Liver (tissue), 9 donors: ENCODE measurements around the gene IFITM5. TPM values are rescaled to one million over a fixed set of nuclear protein-coding genes. Genes with fewer than 3 reads are reported as not detected.

ENCODE experiments used
- DNase-seq: peaks from one replicate; pipeline ENCODE4 v3.0.0-alpha.2; 2017; ENCODE audit warnings: low spot score
- H3K27ac ChIP-seq, 2 donors: one replicate each; pipeline ENCODE4 v1.7.0; 2013; ENCODE audit warnings: inconsistent platforms in 2 of 2, low read length in 2 of 2, control low read depth in 1 of 2, low read depth in 1 of 2, mild to moderate bottlenecking in 1 of 2
- H3K27me3 ChIP-seq, 4 donors: one replicate each; pipeline versions ENCODE4 v1.6.1 to v1.7.0; 2013; ENCODE audit warnings: low read length in 3 of 4, inconsistent platforms in 1 of 4, mild to moderate bottlenecking in 1 of 4, moderate library complexity in 1 of 4; ENCODE audit not compliant: control insufficient read depth in 4 of 4, insufficient read depth in 4 of 4
- H3K36me3 ChIP-seq, 4 donors: one replicate each; pipeline versions ENCODE4 v1.6.1 to v1.7.0; 2013; ENCODE audit warnings: low read length in 3 of 4, mild to moderate bottlenecking in 3 of 4, low read depth in 1 of 4, moderate library complexity in 1 of 4; ENCODE audit not compliant: control insufficient read depth in 4 of 4, insufficient read depth in 3 of 4
- H3K4me1 ChIP-seq, 4 donors: one replicate each; pipeline versions ENCODE4 v1.6.1 to v1.7.0; 2013; ENCODE audit warnings: low read length in 3 of 4, mild to moderate bottlenecking in 3 of 4, moderate library complexity in 1 of 4; ENCODE audit not compliant: control insufficient read depth in 4 of 4, insufficient read depth in 4 of 4
- H3K4me3 ChIP-seq, 3 donors: one replicate each; pipeline versions ENCODE4 v1.6.1 to v1.7.0; 2013; ENCODE audit warnings: low read length in 3 of 3, control low read depth in 1 of 3, low read depth in 1 of 3, mild to moderate bottlenecking in 1 of 3
- H3K9ac ChIP-seq, 2 donors: one replicate each; pipeline ENCODE4 v1.7.0; 2013; ENCODE audit warnings: low read length in 2 of 2, mild to moderate bottlenecking in 2 of 2, moderate library complexity in 2 of 2, control low read depth in 1 of 2, low read depth in 1 of 2
- H3K9me3 ChIP-seq, 4 donors: one replicate each; pipeline versions ENCODE4 v1.6.1 to v1.7.0; 2013; ENCODE audit warnings: low read length in 3 of 4; ENCODE audit not compliant: control insufficient read depth in 4 of 4
- EGR1 ChIP-seq, 2 donors: IDR thresholded peaks; 2 replicates each; pipeline ENCODE4 v1.6.1; 2016 to 2018; ENCODE audit warnings: antibody characterized with exemption in 2 of 2, low read depth in 2 of 2
- FOXA2 ChIP-seq: IDR thresholded peaks from 2 replicates; pipeline ENCODE4 v1.6.1; 2016; ENCODE audit warnings: antibody characterized with exemption
- GABPA ChIP-seq, 2 donors: IDR thresholded peaks in 1 of 2; conservative IDR thresholded peaks in 1 of 2; 2 replicates each; pipeline ENCODE4 v1.6.1; 2016; ENCODE audit warnings: antibody characterized with exemption in 2 of 2, mild to moderate bottlenecking in 1 of 2, moderate library complexity in 1 of 2
- HNF4A ChIP-seq, 2 donors: conservative IDR thresholded peaks; 2 replicates each; pipeline ENCODE4 v1.6.1; 2016; ENCODE audit warnings: antibody characterized with exemption in 2 of 2, mild to moderate bottlenecking in 2 of 2
- HNF4G ChIP-seq: IDR thresholded peaks from 2 replicates; pipeline ENCODE4 v1.6.1; 2016; ENCODE audit warnings: antibody characterized with exemption
- JUND ChIP-seq, 2 donors: IDR thresholded peaks; 2 replicates each; pipeline ENCODE4 v1.6.1; 2016; ENCODE audit warnings: antibody characterized with exemption in 2 of 2
- NR2F2 ChIP-seq: IDR thresholded peaks from 2 replicates; pipeline ENCODE4 v1.6.1; 2016; ENCODE audit warnings: antibody characterized with exemption
- RAD21 ChIP-seq, 2 donors: IDR thresholded peaks; 2 replicates each; pipeline ENCODE4 v1.6.1; 2016; ENCODE audit warnings: antibody characterized with exemption in 2 of 2, mild to moderate bottlenecking in 2 of 2
- RXRA ChIP-seq, 2 donors: IDR thresholded peaks; 2 replicates each; pipeline ENCODE4 v1.6.1; 2017 to 2018; ENCODE audit warnings: antibody characterized with exemption in 2 of 2, mild to moderate bottlenecking in 1 of 2
- SP1 ChIP-seq: IDR thresholded peaks from 2 replicates; pipeline ENCODE4 v1.6.1; 2018; ENCODE audit warnings: antibody characterized with exemption, mild to moderate bottlenecking
- TAF1 ChIP-seq: conservative IDR thresholded peaks from 2 replicates; pipeline ENCODE4 v1.6.1; 2016; ENCODE audit warnings: antibody characterized with exemption, mild to moderate bottlenecking
- YY1 ChIP-seq: IDR thresholded peaks from 2 replicates; pipeline ENCODE4 v1.6.1; 2016; ENCODE audit warnings: antibody characterized with exemption, mild to moderate bottlenecking
- WGBS: extraction: QIAGEN DNeasy Blood & Tissue Kit; methylation state at CpG from one replicate; pipeline ENCODE4 v1.1.7; 2013; 5-methylcytosine and 5-hydroxymethylcytosine counted together
- polyA plus RNA-seq, 2 donors: library from polyadenylated mRNA; stranded (reverse) in 1 of 2; unstranded in 1 of 2; fragments of 200-250 nt in 1 of 2; fragments of >200 nt in 1 of 2; fragmentation: Nextera tagmentation in 1 of 2; extraction: Ambion mirVana in 1 of 2; gene quantifications; one replicate each; pipeline versions ENCODE4 v1.2.1 to v1.2.3, GENCODE V29; 2013 to 2015
- total RNA-seq, 2 donors: library from RNA; depleted of rRNA; stranded (reverse); fragments of >200 nt; gene quantifications; one replicate each; pipeline ENCODE4 v1.2.3, GENCODE V29; 2014
- TF ChIP-seq, protein P1 (sequence below): IDR thresholded peaks from 2 replicates; pipeline ENCODE4 v1.6.1; 2016; ENCODE audit warnings: antibody characterized with exemption
- TF ChIP-seq, protein P2 (sequence below): IDR thresholded peaks from 2 replicates; pipeline ENCODE4 v1.6.1; 2016; ENCODE audit warnings: antibody characterized with exemption
- TF ChIP-seq, protein P3 (sequence below): IDR thresholded peaks from 2 replicates; pipeline ENCODE4 v1.6.1; 2016; ENCODE audit warnings: antibody characterized with exemption, mild to moderate bottlenecking
- TF ChIP-seq, protein P4 (sequence below): fragments of 150-350 bp; IDR thresholded peaks from 2 replicates; pipeline ENCODE4 v1.5.1; 2017; ENCODE audit warnings: improper control_type of control experiment, low read depth, low read length; ENCODE audit not compliant: missing input control
- donor health status: healthy.
- donor health status: healthy.
- donor health status: healthy.
- donor health status: healthy.
- donor health status: healthy.

Gene IFITM5
- total and polyA plus RNA-seq, 4 donors, result not detected

DNA sequence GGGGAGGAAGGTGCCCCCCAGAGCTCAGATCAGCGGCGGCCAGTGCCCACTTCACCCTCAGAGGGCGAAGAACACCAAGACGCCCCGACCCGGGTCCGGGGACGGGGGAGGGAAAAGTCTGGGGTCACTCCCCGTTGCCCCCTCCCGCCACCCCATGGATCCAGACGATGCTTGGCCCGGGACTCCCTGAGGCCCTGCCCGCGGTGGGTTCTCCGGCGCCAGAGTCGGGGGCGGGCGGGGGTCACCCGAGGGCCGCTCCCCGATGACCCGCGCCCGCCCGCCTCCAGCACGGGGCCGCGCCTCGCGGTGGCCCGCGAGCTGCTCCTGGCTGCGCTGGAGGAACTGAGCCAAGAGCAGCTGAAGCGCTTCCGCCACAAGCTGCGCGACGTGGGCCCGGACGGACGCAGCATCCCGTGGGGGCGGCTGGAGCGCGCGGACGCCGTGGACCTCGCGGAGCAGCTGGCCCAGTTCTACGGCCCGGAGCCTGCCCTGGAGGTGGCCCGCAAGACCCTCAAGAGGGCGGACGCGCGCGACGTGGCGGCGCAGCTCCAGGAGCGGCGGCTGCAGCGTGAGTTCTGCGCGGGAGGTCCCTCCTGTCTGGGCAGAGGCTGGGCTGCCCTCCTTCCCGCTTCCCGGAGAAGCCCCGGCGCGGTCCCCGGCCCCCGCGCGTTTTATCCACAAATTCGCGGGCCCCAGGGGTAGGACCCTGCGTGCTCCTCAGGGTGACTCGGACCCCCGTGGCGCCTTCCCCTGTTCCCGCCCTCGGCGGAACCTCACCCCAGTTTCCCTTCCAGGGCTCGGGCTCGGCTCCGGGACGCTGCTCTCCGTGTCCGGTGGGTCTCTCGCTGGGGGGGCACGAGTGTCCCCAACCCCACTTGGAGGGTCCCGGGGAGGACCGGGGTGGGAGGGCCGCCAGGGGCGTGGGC, 20.0 kb downstream of the IFITM5 start:
- Histone ChIP-seq H3K36me3 (no peaks in the 10 kb centered on the region), H3K4me1 (peaks cover 12 to 43% (median 30%) of the 10 kb centered on the region in 4 donors), H3K9ac (peak overlapping the region in 1 of 2 donors; percentile 52), H3K27ac (peak overlapping the region; percentile 68 to 72), H3K4me3 (peak overlapping the region; percentile 56 to 65 (median 61)), H3K9me3 (no peaks in the 10 kb centered on the region), H3K27me3 (no peaks in the 10 kb centered on the region)
- 13% methylated on average over 97 of the region's 97 CpGs for WGBS
- no peak for TF ChIP-seq EGR1 (IDR thresholded peaks at IDR 0.05; ENCODE audit: low read depth in 2 of 2)
- TF ChIP-seq HNF4G, result no peak
- no peak for TF ChIP-seq GABPA (IDR thresholded peaks at IDR 0.05 in 1 of 2, conservative IDR thresholded peaks at IDR 0.05 in 1 of 2)
- no peak for TF ChIP-seq HNF4A (conservative IDR thresholded peaks at IDR 0.05)
- TF ChIP-seq JUND (IDR thresholded peaks at IDR 0.05), result no peak
- no peak for TF ChIP-seq TAF1
- TF ChIP-seq, protein P1, sequence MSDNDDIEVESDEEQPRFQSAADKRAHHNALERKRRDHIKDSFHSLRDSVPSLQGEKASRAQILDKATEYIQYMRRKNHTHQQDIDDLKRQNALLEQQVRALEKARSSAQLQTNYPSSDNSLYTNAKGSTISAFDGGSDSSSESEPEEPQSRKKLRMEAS, result no peak
- TF ChIP-seq SP1, result no peak
- no peak for TF ChIP-seq RXRA (IDR thresholded peaks at IDR 0.05)
- TF ChIP-seq NR2F2, result no peak
- DNase-seq, result no peak

DNA sequence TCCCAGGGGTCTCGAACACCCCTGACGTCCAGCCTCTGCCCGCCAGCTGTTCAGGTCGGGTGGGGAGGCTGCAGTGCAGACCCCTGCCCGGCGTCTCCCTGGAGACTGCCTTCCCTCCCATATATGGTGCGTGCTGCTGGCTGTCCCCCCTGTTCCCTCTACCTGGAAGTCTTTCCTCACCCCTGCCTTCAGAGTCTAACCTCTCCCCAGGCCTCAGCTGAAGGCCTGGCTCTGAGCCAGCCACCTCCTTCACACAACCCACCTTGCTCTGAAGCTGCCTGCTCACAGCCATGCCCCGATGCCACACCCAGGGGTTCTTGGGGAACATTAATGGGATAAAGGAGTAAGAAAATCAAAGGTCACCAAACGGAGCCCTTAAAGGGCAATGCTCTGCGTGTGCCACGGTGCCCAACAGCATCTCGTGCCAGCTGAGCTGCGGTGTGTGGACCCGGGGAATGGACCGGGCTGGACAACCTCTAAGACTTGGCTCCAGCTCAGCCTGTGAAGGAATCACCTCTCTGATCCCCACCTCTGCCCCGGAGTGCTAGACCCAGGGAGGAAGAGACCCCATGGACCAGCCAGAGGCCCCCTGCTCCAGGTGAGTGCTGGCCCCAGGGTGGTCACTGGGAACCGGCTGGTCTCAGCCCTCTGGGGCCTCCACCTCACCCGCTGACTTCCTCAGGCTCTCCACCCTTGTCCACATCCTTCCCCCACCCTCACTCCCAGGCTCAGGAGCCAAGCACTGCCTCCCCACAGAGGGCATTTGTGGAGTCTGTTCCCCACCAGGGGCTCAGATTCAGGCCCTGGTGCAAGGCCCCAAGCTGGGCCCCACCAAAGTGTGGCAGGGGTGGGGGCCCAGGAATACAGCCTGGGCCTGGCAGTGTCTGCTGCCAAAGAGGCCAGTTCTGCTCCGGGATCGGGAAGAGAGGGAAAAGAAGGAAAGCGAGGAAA, 21.1 kb downstream of the IFITM5 start, which contains the start of gene NLRP6:
NLRP6 (plus strand) TSS at position 407 of the 951 bp plus-strand sequence; CDS start at position 570, 163 bp downstream.
- Histone ChIP-seq H3K4me1 (peaks cover 12 to 43% (median 30%) of the 10 kb centered on the region in 4 donors), H3K27me3 (no peaks in the 10 kb centered on the region), H3K9ac (no peak within 1 kb of the TSS), H3K36me3 (no peaks in the 10 kb centered on the region), H3K9me3 (no peaks in the 10 kb centered on the region), H3K27ac (no peak within 1 kb of the TSS), H3K4me3 (peak within 1 kb of the TSS; percentile 56 to 65 (median 61))
- TF ChIP-seq NR2F2 (no peak), FOXA2 (no peak), YY1 (no peak), RAD21 (IDR thresholded peaks at IDR 0.05) (no peak), GABPA (IDR thresholded peaks at IDR 0.05 in 1 of 2, conservative IDR thresholded peaks at IDR 0.05 in 1 of 2) (no peak), HNF4G (no peak)
- TF ChIP-seq, protein P2, sequence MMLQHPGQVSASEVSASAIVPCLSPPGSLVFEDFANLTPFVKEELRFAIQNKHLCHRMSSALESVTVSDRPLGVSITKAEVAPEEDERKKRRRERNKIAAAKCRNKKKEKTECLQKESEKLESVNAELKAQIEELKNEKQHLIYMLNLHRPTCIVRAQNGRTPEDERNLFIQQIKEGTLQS, result no peak
- TF ChIP-seq, protein P3, sequence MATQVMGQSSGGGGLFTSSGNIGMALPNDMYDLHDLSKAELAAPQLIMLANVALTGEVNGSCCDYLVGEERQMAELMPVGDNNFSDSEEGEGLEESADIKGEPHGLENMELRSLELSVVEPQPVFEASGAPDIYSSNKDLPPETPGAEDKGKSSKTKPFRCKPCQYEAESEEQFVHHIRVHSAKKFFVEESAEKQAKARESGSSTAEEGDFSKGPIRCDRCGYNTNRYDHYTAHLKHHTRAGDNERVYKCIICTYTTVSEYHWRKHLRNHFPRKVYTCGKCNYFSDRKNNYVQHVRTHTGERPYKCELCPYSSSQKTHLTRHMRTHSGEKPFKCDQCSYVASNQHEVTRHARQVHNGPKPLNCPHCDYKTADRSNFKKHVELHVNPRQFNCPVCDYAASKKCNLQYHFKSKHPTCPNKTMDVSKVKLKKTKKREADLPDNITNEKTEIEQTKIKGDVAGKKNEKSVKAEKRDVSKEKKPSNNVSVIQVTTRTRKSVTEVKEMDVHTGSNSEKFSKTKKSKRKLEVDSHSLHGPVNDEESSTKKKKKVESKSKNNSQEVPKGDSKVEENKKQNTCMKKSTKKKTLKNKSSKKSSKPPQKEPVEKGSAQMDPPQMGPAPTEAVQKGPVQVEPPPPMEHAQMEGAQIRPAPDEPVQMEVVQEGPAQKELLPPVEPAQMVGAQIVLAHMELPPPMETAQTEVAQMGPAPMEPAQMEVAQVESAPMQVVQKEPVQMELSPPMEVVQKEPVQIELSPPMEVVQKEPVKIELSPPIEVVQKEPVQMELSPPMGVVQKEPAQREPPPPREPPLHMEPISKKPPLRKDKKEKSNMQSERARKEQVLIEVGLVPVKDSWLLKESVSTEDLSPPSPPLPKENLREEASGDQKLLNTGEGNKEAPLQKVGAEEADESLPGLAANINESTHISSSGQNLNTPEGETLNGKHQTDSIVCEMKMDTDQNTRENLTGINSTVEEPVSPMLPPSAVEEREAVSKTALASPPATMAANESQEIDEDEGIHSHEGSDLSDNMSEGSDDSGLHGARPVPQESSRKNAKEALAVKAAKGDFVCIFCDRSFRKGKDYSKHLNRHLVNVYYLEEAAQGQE, result no peak
- TF ChIP-seq, protein P4, sequence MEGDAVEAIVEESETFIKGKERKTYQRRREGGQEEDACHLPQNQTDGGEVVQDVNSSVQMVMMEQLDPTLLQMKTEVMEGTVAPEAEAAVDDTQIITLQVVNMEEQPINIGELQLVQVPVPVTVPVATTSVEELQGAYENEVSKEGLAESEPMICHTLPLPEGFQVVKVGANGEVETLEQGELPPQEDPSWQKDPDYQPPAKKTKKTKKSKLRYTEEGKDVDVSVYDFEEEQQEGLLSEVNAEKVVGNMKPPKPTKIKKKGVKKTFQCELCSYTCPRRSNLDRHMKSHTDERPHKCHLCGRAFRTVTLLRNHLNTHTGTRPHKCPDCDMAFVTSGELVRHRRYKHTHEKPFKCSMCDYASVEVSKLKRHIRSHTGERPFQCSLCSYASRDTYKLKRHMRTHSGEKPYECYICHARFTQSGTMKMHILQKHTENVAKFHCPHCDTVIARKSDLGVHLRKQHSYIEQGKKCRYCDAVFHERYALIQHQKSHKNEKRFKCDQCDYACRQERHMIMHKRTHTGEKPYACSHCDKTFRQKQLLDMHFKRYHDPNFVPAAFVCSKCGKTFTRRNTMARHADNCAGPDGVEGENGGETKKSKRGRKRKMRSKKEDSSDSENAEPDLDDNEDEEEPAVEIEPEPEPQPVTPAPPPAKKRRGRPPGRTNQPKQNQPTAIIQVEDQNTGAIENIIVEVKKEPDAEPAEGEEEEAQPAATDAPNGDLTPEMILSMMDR, result no peak
- 73% methylated on average over 21 of the region's 21 CpGs for WGBS
- no peak for DNase-seq
